IPS-NIHi7 (cell line): ENCODE data around the gene ZCCHC10.
"Not testable (repeated sequence)": the region's sequence is repeated elsewhere in the genome, so short reads cannot be mapped to it uniquely, and the experiment has no call there.

ENCODE experiments used
- DNase-seq: peaks from one replicate; pipeline ENCODE4 v3.0.0; 2012; ENCODE audit warnings: mixed read lengths; ENCODE audit errors: extremely low spot score

The ZCCHC10 gene

DNA sequence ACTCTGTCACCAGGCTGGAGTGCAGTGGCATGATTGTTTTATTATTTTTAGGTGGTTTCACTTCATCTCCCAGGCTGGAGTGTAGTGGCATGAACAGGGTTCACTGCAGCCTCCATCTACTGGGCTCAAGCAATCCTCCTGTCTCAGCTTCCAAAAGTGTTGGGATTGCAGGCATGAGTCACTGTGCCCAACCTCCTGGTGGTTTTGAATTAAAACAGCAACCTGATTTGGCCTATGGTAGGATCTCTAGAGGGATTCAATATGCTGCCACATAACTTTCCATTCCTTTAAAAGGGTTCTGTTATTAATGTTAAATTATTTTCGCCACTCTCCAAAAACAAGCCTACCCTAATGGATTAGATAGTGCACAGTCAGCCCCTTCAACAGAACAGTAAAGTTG lies 15.6 kb upstream of the ZCCHC10 start:
- DNase-seq, result no peak

DNA sequence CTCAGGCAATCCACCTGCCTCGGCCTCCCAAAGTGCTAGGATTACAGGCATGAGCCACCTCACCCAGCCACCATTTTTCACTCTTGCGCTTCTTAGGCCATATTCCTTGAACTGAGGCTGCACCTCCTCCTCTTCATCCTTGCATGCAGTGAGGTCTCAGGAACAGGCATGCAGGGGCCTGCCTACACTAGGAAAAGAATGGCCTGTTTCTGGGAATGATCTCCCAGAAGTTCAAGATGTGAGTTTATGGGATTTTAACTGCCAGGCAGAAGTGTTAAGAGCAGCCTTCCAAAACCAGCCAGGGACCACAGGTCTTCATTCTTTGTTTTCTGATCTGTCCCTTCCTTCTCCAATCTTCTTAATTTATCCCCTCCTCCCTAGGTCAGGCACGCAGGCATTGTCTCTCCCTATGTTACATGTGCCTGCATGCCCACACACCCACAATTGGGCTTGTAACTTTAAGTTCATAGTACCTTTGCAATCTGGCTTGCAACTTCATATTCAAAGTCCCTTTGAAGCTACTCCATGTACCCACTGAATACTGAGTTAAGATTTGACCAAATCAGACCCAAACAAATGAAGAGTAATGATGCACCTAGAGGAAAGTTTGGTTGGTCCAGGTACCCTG lies 14.9 kb upstream of the ZCCHC10 start:
- DNase-seq, result no peak

GRCh38 chr5:133036677-133037076 lies 10.3 kb upstream of the ZCCHC10 start:
- DNase-seq, result not testable (repeated sequence)

GRCh38 chr5:133035224-133035623 lies 8.9 kb upstream of the ZCCHC10 start:
- no peak for DNase-seq

DNA sequence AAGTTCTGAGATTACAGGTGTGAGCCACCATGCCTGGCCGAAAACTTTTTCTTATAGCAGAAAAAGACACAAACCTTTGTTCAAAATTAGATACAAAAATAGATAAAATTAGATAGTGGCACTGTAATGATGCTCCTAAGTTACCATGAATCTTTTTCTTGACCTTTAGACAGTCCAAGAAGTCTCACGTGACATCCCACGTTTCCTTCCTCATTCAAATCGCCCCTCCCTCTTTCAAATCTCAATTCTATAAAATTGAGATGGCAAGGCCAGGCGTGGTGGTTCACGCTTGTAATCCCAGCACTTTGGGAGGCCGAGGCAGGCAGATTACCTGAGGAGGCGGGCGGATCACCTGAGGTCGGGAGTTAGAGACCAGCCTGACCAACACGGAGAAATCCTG lies 7.7 kb upstream of the ZCCHC10 start:
- DNase-seq, result no peak

DNA sequence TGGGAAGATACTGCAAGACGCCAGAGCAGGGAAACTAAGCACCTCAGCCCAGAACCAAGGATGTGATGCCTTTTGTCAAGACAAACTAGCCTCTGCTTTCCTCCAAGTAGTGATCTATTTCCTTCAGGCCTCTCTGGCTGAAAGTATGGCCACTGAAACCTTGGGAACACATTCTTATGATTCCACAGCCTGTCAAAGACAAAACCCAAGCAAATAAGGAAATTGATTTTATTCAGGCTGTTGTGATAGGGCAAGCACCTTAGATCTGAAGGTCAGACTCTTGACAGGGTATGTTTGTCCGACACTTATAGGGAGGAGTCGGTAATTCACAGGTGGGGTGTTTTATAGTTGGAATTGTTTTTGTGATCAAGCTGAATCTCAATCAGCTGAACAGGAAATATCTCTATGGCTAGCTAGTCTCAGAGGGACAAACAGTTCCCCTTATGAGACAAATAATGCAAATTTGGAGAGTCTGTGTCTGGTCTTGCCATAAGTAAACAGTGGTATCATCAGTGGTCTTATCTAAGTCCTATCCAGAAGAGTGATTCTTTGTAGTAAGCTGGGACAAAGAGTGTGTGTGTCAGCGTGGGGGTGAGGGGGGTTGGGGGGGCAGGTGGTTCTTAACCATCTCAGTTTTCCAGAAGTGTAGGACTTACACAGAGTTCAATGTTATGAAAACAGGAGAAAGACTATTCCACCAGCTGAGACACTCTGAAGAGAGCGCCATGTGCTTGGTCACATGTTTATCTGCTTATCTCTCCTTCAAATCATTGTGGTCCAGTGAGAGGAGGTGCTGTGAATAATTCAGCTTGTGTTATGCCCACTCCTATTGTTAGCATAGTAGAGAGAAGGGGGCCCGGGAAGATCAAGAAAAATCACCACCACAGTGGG lies 6.7 kb upstream of the ZCCHC10 start:
- DNase-seq, result no peak

DNA sequence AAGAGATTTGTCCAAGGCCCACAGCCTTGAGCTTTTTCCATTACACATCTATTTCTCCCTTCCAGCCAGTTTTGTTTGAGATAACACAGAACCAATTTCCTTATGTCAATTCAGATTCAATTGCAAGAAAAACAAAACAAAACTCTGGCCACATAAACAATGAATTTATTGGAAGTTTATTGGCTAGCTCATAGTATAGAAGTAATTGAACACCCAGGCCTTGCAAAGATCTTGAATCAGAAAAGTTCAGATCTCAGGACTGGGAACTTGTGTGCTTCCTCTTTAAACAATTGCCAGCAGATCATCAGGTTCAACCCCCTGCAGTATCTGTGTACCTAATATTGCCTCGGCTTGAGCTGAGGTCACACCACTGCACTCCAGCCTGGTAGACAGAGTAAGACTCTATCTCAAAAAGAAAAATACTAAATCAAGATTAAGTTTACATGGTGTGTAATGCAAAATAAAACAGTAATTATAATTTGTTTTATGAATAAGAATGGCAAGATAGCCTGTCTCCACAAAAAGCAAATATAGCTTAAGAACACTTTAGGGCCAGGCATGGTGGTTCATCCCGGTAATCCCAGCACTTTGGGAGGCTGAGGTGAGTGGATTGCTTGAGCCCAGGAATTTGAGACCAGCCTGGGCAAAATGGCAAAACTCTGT lies 4.1 kb upstream of the ZCCHC10 start:
- no peak for DNase-seq

GRCh38 chr5:133029416-133029815 lies 3.1 kb upstream of the ZCCHC10 start:
- DNase-seq, result no peak

GRCh38 chr5:133026664-133027153 lies 360 bp upstream of the ZCCHC10 start:
- DNase-seq, result no peak

DNA sequence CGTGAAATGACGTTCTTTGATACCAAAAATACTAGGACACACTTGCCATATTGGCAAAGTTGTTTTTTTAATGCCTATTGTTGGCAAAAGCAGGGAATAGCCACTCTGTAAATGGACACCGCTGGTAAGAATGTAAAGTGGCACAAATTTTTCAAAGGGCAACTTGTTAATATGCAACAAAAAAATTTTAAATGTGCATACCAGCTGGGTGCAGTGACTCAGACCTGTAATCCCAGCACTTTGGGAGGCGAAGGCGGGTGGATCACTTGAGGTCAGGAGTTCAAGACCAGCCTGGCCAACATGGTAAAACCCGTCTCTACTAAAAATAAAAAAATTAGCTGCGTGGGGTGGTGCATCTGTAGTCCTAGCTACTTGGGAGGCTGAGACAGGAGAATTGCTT lies 6.9 kb downstream of the ZCCHC10 start:
- DNase-seq, result not testable (repeated sequence)

DNA sequence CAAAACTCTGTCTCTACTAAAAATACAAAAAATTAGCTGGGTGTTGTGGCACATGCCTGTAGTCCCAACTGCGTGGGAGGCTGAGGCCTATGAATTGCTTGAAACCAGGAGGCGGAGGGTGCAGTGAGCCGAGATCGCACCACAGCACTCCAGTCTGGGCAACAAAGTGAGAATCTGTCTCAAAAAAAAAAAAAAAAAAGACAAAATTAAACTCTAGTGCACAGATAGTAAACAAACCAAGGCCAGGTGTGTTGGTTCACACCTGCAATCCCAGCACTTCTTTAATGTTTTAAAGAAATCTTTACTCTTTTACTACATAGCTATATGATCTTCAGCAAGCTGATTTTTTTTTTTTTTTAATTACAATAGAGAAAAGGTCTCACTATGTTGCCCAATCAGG lies 8.4 kb downstream of the ZCCHC10 start:
- no peak for DNase-seq

DNA sequence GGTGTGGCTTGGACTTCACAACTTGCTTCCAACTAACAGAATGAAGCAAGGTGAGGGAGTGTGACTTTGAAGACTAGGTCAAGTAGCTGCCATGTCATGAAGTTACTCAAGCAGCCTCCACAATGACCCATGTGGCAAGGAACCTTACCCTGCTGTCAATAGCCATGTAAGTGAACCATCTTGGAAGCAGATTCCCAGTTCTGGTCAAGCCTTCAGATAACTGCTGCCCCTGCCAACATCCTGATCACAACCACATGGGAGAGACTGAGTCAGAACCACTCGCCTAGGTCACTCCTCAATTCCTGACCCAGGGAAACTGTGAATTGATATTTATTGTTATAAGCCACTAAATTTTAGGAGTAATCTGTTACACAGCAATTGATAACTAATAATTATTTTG lies 10.9 kb downstream of the ZCCHC10 start:
- no peak for DNase-seq

- DNase-seq, result not testable (repeated sequence)
Measured at GRCh38 chr5:133008455-133008854, 17.9 kb downstream of the ZCCHC10 start.

- no peak for DNase-seq
Measured at GRCh38 chr5:133006653-133007052, 19.7 kb downstream of the ZCCHC10 start.

- DNase-seq, result no peak
Measured at GRCh38 chr5:132999246-132999645, 27.1 kb downstream of the ZCCHC10 start.

- no peak for DNase-seq
Measured at GRCh38 chr5:132998556-132998955, 27.8 kb downstream of the ZCCHC10 start.

DNA sequence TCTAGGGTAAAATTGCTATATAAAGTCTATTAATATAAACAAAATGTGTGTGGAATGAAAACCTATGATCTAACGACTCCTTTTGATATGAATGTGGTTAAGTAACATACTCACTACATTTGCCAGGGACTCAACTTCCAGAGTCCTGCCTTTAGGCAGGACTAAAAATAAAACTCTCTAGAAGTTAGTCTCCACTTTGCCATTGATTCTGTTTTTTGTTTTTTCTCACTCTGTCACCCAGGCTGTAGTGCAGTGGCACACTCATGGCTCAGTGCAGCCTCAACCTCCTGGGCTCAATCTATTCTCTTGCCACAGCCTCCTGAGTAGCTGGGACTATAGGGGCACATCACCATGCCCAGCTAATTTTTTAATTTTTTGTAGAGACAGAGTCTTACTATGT lies 30.0 kb downstream of the ZCCHC10 start:
- DNase-seq, result no peak

GRCh38 chr5:132987531-132988408 lies 38.6 kb downstream of the ZCCHC10 start:
- peak; percentile 12 for DNase-seq

DNA sequence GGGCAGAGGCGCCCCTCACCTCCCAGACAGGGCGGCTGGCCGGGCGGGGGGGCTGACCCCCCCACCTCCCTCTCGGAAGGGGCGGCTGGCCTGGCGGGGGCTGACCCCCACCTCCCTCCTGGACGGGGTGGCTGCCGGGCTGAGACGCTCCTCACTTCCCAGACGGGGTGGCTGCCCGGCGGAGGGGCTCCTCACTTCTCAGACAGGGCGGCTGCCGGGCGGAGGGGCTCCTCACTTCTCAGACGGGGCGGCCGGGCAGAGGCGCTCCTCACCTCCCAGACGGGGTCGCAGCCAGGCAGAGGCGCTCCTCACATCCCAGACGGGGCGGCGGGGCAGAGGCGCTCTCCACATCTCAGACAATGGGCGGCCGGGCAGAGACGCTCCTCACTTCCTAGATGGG lies 43.4 kb downstream of the ZCCHC10 start:
- not testable (repeated sequence) for DNase-seq

- no peak for DNase-seq
Measured at GRCh38 chr5:132981288-132981687, 45.1 kb downstream of the ZCCHC10 start.

DNA sequence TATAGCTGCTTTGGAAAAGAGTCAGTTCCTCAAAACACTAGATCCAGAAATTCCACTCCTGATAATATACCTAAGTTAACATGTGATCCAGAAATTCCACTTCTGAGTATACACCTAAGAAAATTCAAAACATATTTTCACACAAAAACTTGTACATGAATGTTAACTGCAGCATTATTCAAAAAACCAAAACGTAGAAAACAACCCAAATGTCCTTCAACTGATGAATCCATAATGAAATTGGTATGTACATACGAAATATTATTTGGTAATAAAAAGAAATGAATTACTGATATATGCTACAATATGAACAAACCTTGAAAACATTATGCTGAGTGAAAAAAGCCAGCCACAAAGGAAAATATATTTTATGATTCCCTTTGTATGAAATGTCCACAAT lies 46.4 kb downstream of the ZCCHC10 start:
- no peak for DNase-seq
